ENCODE measurements around the gene ZFHX3. TPM values are rescaled to one million over a fixed set of nuclear protein-coding genes. Genes with fewer than 3 reads are reported as not detected.

Gene ZFHX3
- polyA plus RNA-seq, 1 donor from 2014 or later: 26.4 TPM

DNA sequence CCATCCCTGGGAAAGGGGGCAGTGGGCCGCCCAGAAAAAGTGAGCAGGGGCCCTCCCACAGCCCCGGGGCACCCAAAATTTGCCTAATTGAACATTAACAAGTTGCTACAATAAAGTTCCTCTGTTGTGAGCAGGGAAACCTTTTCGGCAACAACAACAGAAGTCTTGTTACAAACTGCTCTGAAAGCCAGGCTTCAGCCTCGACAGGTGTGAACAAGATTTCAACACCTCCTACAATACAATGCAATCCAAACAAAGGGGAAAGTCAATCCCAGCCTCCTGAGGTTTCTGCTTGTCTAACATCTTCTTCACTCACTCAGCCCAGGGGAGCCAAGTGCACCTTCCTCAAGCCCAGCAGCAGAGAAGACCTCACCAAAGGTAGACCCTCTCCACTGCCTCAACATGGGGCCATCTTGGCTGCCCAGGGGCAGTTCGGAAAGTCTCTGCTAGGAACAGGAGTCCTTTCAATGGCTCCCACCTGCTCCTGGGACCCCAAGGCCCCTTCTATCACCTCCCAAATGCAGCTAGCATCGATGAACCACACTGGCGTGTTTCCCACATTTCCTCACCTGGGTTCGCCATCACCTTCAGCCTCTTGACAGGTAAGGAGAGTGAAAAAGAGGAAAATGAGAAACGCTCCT, 19.1 kb downstream of the ZFHX3 start:
- H3K79me2 ChIP-seq (replicated peaks; ENCODE audit: insufficient read depth, low read length): peaks cover 95% of the 10 kb centered on the region

GRCh38 chr16:73028263-73028662, 19.7 kb downstream of the ZFHX3 start:
- TF ChIP-seq SMC3 (conservative IDR thresholded peaks at IDR 0.05; ENCODE audit: poor library complexity): no peak
- no peak for TF ChIP-seq RAD21 (conservative IDR thresholded peaks at IDR 0.05)
- no peak for TF ChIP-seq MXI1 (conservative IDR thresholded peaks at IDR 0.05; ENCODE audit: poor library complexity, severe bottlenecking)
- TF ChIP-seq TAF1 (IDR thresholded peaks at IDR 0.05; ENCODE audit: low read depth): no peak
- H3K27me3 ChIP-seq (ENCODE audit: insufficient read depth, low read depth, low read length): no peaks in the 10 kb centered on the region
- H3K9me2 ChIP-seq (ENCODE audit: insufficient read depth, low read length): no peaks in the 10 kb centered on the region
- peaks cover 9% of the 10 kb centered on the region for H3F3A ChIP-seq (ENCODE audit: insufficient read depth, low read length, poor library complexity, severe bottlenecking)
- H3K9me3 ChIP-seq (ENCODE audit: low read length): no peaks in the 10 kb centered on the region
- H3K4me3 ChIP-seq (ENCODE audit: low read length): no peak overlapping the region
- H4K20me1 ChIP-seq (ENCODE audit: insufficient read depth): peaks cover 95% of the 10 kb centered on the region
- no peak overlapping the region for H3K4me2 ChIP-seq (ENCODE audit: low read length)
- no peak overlapping the region for H3K27ac ChIP-seq (ENCODE audit: low read length)
- H3K36me3 ChIP-seq (ENCODE audit: insufficient read depth, low read length): peaks cover 7% of the 10 kb centered on the region
- H3K79me2 ChIP-seq (replicated peaks; ENCODE audit: insufficient read depth, low read length): peaks cover 96% of the 10 kb centered on the region
- no peak overlapping the region for H3K9ac ChIP-seq (ENCODE audit: low read length)
- no peak overlapping the region for H2AFZ ChIP-seq (ENCODE audit: low read depth, low read length)

More for the DNA sequence above, 19.1 kb downstream of the ZFHX3 start:
- H3K9me2 ChIP-seq (ENCODE audit: insufficient read depth, low read length): no peaks in the 10 kb centered on the region
- no peak overlapping the region for H3K4me2 ChIP-seq (ENCODE audit: low read length)
- no peak overlapping the region for H2AFZ ChIP-seq (ENCODE audit: low read depth, low read length)
- no peak overlapping the region for H3K4me3 ChIP-seq (ENCODE audit: low read length)
- H3K9me3 ChIP-seq (ENCODE audit: low read length): no peaks in the 10 kb centered on the region
- H3K27me3 ChIP-seq (ENCODE audit: insufficient read depth, low read depth, low read length): no peaks in the 10 kb centered on the region
- H3F3A ChIP-seq (ENCODE audit: insufficient read depth, low read length, poor library complexity, severe bottlenecking): peaks cover 9% of the 10 kb centered on the region
- H4K20me1 ChIP-seq (ENCODE audit: insufficient read depth): peaks cover 94% of the 10 kb centered on the region
- H3K36me3 ChIP-seq (ENCODE audit: insufficient read depth, low read length): peaks cover 7% of the 10 kb centered on the region
- no peak for TF ChIP-seq POLR2AphosphoS5 (IDR thresholded peaks at IDR 0.05)
- TF ChIP-seq MXI1 (conservative IDR thresholded peaks at IDR 0.05; ENCODE audit: poor library complexity, severe bottlenecking): no peak
- TF ChIP-seq, protein P1, sequence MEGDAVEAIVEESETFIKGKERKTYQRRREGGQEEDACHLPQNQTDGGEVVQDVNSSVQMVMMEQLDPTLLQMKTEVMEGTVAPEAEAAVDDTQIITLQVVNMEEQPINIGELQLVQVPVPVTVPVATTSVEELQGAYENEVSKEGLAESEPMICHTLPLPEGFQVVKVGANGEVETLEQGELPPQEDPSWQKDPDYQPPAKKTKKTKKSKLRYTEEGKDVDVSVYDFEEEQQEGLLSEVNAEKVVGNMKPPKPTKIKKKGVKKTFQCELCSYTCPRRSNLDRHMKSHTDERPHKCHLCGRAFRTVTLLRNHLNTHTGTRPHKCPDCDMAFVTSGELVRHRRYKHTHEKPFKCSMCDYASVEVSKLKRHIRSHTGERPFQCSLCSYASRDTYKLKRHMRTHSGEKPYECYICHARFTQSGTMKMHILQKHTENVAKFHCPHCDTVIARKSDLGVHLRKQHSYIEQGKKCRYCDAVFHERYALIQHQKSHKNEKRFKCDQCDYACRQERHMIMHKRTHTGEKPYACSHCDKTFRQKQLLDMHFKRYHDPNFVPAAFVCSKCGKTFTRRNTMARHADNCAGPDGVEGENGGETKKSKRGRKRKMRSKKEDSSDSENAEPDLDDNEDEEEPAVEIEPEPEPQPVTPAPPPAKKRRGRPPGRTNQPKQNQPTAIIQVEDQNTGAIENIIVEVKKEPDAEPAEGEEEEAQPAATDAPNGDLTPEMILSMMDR (IDR thresholded peaks at IDR 0.05; ENCODE audit: poor library complexity, severe bottlenecking): no peak
- TF ChIP-seq REST (IDR thresholded peaks at IDR 0.05; ENCODE audit: borderline replicate concordance): no peak
- no peak for TF ChIP-seq RAD21 (conservative IDR thresholded peaks at IDR 0.05)
- no peak for TF ChIP-seq EP300 (conservative IDR thresholded peaks at IDR 0.05; ENCODE audit: poor library complexity, severe bottlenecking)
- TF ChIP-seq SMC3 (conservative IDR thresholded peaks at IDR 0.05; ENCODE audit: poor library complexity): no peak
- TF ChIP-seq EZH2 (IDR thresholded peaks at IDR 0.05; ENCODE audit: borderline replicate concordance, insufficient read depth, low read length, poor library complexity, severe bottlenecking): no peak
- no peak for TF ChIP-seq TAF1 (IDR thresholded peaks at IDR 0.05; ENCODE audit: low read depth)
- H3K27ac ChIP-seq (ENCODE audit: low read length): no peak overlapping the region
- H3K9ac ChIP-seq (ENCODE audit: low read length): no peak overlapping the region

All from neural cell (in vitro differentiated cells).